ENCODE measurements around the gene SLC1A2. TPM values are rescaled to one million over a fixed set of nuclear protein-coding genes. Genes with fewer than 3 reads are reported as not detected.

SLC1A2 gene
- total RNA-seq, 1 donor from 2014 or later: 4.9 TPM

- no peaks in the 10 kb centered on the region for H3K27me3 Mint-ChIP-seq (ENCODE audit: insufficient read depth, low read depth)
- peaks cover 4% of the 10 kb centered on the region for H3K9me3 Mint-ChIP-seq
- Histone ChIP-seq H3K4me2 (no peak overlapping the region), H3K27ac (no peak overlapping the region), H3K27me3 (no peaks in the 10 kb centered on the region), H3K9me3 (ENCODE audit: low read depth) (no peaks in the 10 kb centered on the region), H3F3A (ENCODE audit: low read depth) (no peaks in the 10 kb centered on the region), H2AFZ (replicated peaks) (no peak overlapping the region), H3K79me2 (ENCODE audit: low read depth) (no peaks in the 10 kb centered on the region), H3K36me3 (no peaks in the 10 kb centered on the region), H3K4me1 (no peaks in the 10 kb centered on the region), H3K4me3 (no peak overlapping the region), H4K20me1 (ENCODE audit: low read depth) (no peaks in the 10 kb centered on the region), H3K9ac (no peak overlapping the region)
- no peaks in the 10 kb centered on the region for H3K36me3 Mint-ChIP-seq
- H3K4me3 Mint-ChIP-seq: no peak overlapping the region
- DNase-seq (ENCODE audit: low spot score): no peak
- TF ChIP-seq EZH2 (IDR thresholded peaks at IDR 0.05): no peak
- TF ChIP-seq EZH2phosphoT487 (IDR thresholded peaks at IDR 0.05): no peak
- TF ChIP-seq, protein P1, sequence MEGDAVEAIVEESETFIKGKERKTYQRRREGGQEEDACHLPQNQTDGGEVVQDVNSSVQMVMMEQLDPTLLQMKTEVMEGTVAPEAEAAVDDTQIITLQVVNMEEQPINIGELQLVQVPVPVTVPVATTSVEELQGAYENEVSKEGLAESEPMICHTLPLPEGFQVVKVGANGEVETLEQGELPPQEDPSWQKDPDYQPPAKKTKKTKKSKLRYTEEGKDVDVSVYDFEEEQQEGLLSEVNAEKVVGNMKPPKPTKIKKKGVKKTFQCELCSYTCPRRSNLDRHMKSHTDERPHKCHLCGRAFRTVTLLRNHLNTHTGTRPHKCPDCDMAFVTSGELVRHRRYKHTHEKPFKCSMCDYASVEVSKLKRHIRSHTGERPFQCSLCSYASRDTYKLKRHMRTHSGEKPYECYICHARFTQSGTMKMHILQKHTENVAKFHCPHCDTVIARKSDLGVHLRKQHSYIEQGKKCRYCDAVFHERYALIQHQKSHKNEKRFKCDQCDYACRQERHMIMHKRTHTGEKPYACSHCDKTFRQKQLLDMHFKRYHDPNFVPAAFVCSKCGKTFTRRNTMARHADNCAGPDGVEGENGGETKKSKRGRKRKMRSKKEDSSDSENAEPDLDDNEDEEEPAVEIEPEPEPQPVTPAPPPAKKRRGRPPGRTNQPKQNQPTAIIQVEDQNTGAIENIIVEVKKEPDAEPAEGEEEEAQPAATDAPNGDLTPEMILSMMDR (IDR thresholded peaks at IDR 0.05): no peak
- H3K27ac Mint-ChIP-seq: no peak overlapping the region
- H3K4me1 Mint-ChIP-seq: no peaks in the 10 kb centered on the region
Observed at GRCh38 chr11:35215945-35216344, 203.4 kb downstream of the SLC1A2 start.

DNA sequence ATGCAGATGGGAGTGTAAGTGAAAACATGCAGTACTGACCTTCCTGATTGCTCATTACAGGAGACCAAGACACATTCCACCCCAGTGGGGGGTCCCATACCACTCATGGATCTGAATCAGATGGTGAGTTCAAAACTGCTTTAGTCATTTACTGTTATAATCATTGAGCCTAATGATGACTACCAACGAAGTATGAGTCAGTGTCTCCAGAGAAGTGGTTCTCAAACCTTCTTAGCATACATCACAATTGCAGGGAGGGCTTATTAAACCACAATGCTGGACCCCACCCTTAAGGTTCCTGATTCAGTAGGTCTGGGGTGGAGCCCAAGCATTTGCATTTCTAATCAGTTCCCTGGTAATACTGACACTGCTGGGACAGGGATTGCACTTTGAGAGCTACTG is 204.6 kb downstream of the SLC1A2 start:
- H3K4me3 ChIP-seq: no peak overlapping the region
- H3K79me2 ChIP-seq (ENCODE audit: low read depth): no peaks in the 10 kb centered on the region
- no peak overlapping the region for H3K27ac ChIP-seq
- Mint-ChIP-seq H3K9me3 (peaks cover 13% of the 10 kb centered on the region), H3K27me3 (ENCODE audit: insufficient read depth, low read depth) (no peaks in the 10 kb centered on the region), H3K4me3 (no peak overlapping the region), H3K27ac (no peak overlapping the region), H3K4me1 (no peaks in the 10 kb centered on the region), H3K36me3 (no peaks in the 10 kb centered on the region)
- no peaks in the 10 kb centered on the region for H3K4me1 ChIP-seq
- H3K9me3 ChIP-seq (ENCODE audit: low read depth): no peaks in the 10 kb centered on the region
- no peaks in the 10 kb centered on the region for H4K20me1 ChIP-seq (ENCODE audit: low read depth)
- no peaks in the 10 kb centered on the region for H3F3A ChIP-seq (ENCODE audit: low read depth)
- DNase-seq (ENCODE audit: low spot score): peak; percentile 34
- no peak overlapping the region for H3K4me2 ChIP-seq
- no peak for TF ChIP-seq EZH2phosphoT487 (IDR thresholded peaks at IDR 0.05)
- no peak for TF ChIP-seq EZH2 (IDR thresholded peaks at IDR 0.05)
- TF ChIP-seq, protein P1 (IDR thresholded peaks at IDR 0.05): no peak
- no peaks in the 10 kb centered on the region for H3K36me3 ChIP-seq
- H3K9ac ChIP-seq: no peak overlapping the region
- H2AFZ ChIP-seq (replicated peaks): no peak overlapping the region
- H3K27me3 ChIP-seq: no peaks in the 10 kb centered on the region

- Histone ChIP-seq H3K9me3 (ENCODE audit: low read depth) (no peaks in the 10 kb centered on the region), H3K4me3 (no peak overlapping the region), H3K9ac (no peak overlapping the region), H3K27ac (no peak overlapping the region), H3K4me2 (no peak overlapping the region), H3K36me3 (no peaks in the 10 kb centered on the region), H4K20me1 (ENCODE audit: low read depth) (no peaks in the 10 kb centered on the region), H2AFZ (replicated peaks) (no peak overlapping the region), H3K79me2 (ENCODE audit: low read depth) (no peaks in the 10 kb centered on the region), H3K4me1 (no peaks in the 10 kb centered on the region), H3F3A (ENCODE audit: low read depth) (no peaks in the 10 kb centered on the region), H3K27me3 (no peaks in the 10 kb centered on the region)
- no peaks in the 10 kb centered on the region for H3K27me3 Mint-ChIP-seq (ENCODE audit: insufficient read depth, low read depth)
- H3K4me3 Mint-ChIP-seq: no peak overlapping the region
- peaks cover 13% of the 10 kb centered on the region for H3K9me3 Mint-ChIP-seq
- no peak overlapping the region for H3K27ac Mint-ChIP-seq
- no peak for DNase-seq (ENCODE audit: low spot score)
- TF ChIP-seq, protein P1 (IDR thresholded peaks at IDR 0.05): no peak
- H3K36me3 Mint-ChIP-seq: no peaks in the 10 kb centered on the region
- no peaks in the 10 kb centered on the region for H3K4me1 Mint-ChIP-seq
Observed at GRCh38 chr11:35214226-35214770, 205.1 kb downstream of the SLC1A2 start.

Measured in neural progenitor cell (in vitro differentiated cells).